ENCODE measurements around the gene DBH. TPM values are rescaled to one million over a fixed set of nuclear protein-coding genes. Genes with fewer than 3 reads are reported as not detected.

The DBH gene
- total RNA-seq, 2 experiments from 2014 or later: not detected

DNA sequence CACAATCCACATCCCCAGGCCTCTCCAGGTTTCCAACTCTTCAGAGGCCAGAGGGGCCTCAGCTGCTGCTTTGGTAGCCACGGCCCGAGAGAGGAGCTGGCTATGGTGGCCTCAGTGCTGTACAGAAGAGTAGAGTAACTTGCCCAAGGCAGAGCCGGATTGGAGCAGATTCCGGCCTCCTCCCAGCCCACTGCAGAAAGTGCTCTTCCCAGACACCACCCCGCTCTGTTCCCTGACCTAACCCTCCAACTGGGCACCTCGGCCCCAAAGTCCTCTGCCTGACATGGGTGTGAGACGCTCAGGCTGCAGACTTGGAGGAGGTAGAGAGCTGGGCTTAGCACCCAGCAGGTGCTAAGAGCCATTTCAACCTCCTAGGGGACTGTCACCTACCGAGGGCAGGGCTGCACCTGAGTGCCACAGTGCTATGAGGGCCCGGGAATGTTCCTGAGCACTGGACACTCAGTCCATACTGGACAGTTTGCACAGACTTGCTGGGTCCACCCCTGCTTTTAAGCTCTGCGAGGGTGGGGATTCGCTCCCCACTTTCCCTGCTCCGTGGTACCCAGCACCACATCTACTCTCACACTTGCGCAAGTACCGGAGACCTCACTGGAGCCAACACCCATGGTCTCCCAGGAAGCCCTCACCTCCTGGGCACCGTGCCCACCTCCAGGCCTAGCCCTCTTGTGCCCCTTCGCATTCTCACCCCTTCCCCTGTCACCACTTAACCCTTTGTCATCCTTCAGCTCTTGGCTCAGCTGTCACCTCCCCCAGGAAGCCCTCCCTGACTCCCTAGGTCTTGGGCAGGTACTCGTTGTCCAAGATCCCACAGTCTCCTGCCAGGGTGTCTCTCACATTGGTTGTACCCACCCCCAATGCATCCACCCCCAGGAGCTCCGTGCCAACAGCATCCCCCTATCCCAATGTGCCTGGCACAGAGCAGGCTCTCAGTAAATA is 49.8 kb downstream of the DBH start:
- H3K9me2 ChIP-seq (ENCODE audit: insufficient read depth, low read length): no peaks in the 10 kb centered on the region
- peaks cover 20% of the 10 kb centered on the region for H3K4me1 ChIP-seq (ENCODE audit: insufficient read depth, low read length, poor library complexity, severe bottlenecking)
- no peak overlapping the region for H3K27ac ChIP-seq (ENCODE audit: low read depth, low read length, poor library complexity, severe bottlenecking)
- BruUV-seq (replicated peaks): no TSS peak
- no peak overlapping the region for H3K4me3 ChIP-seq (ENCODE audit: low read depth, low read length, poor library complexity, severe bottlenecking)
- H3K9me3 ChIP-seq (ENCODE audit: low read length): no peaks in the 10 kb centered on the region
- TF ChIP-seq EZH2phosphoT487 (IDR thresholded peaks at IDR 0.05; ENCODE audit: borderline replicate concordance, low read depth, low read length): no peak
- TF ChIP-seq, protein P1, sequence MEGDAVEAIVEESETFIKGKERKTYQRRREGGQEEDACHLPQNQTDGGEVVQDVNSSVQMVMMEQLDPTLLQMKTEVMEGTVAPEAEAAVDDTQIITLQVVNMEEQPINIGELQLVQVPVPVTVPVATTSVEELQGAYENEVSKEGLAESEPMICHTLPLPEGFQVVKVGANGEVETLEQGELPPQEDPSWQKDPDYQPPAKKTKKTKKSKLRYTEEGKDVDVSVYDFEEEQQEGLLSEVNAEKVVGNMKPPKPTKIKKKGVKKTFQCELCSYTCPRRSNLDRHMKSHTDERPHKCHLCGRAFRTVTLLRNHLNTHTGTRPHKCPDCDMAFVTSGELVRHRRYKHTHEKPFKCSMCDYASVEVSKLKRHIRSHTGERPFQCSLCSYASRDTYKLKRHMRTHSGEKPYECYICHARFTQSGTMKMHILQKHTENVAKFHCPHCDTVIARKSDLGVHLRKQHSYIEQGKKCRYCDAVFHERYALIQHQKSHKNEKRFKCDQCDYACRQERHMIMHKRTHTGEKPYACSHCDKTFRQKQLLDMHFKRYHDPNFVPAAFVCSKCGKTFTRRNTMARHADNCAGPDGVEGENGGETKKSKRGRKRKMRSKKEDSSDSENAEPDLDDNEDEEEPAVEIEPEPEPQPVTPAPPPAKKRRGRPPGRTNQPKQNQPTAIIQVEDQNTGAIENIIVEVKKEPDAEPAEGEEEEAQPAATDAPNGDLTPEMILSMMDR (conservative IDR thresholded peaks at IDR 0.05; ENCODE audit: low read length): no peak
- no peaks in the 10 kb centered on the region for H3K79me2 ChIP-seq (ENCODE audit: insufficient read depth, low read depth, low read length)
- CTCF ChIA-PET (ENCODE audit: unreplicated experiment): no interaction called here
- intact Hi-C loops (cut with micrococcal nuclease; ENCODE audit: unreplicated experiment): no loop called here
- DNase-seq (ENCODE audit: low spot score): no peak
- H4K20me1 ChIP-seq (ENCODE audit: insufficient read depth, low read length): no peaks in the 10 kb centered on the region
- peaks cover 52% of the 10 kb centered on the region for H3K36me3 ChIP-seq (ENCODE audit: insufficient read depth, low read length)
- H3K4me2 ChIP-seq (ENCODE audit: low read length): no peak overlapping the region
- no peak overlapping the region for H2AFZ ChIP-seq (ENCODE audit: low read length)
- POLR2A ChIA-PET: no interaction called here

DNA sequence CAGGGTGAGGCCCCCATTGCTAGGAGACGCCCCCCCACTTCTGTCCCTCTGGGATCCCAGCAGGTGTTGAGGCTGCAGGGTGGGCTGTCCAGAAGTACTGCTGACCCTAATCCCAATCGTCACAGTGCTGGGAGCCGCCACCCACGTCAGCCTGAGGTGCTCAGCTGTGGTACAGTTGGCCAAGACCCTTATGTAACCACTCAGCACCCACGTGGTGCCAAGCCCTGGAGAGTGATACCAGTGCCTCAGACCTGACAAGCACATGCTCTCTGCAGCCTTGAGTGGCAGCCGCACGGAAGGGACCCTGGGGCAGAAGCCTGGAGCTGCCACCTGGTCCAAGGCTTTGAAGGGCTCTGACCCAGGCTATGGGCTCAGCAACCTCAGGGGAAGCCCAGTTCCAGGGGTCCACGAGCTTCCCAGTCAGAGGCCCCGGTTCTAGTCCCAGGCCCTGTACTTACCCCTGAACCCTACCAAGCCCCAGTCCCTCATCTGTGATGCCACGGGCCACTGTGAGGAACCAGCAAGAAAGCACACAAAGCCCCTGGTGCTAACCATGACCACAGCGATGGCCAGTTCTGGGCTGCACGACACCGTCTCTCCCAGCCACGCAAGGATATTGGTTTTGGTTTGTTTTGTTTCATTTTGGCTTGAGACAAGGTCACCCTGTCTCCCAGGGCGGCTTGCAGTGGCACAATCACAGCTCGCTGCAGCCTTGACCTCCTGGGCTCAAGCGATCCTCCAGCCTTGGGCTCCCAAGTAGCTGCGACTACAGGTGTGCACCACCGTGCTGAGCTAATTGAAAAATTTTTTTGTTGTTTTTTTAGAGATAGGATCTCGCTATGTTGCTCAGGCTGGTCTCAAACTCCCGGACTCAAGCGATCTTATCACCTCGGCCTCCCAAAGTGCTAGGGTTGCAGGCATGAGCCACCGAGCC is 50.7 kb downstream of the DBH start:
- no peak for DNase-seq (ENCODE audit: low spot score)
- peaks cover 58% of the 10 kb centered on the region for H3K36me3 ChIP-seq (ENCODE audit: insufficient read depth, low read length)
- no TSS peak for BruUV-seq (replicated peaks)
- no peak for TF ChIP-seq EZH2phosphoT487 (IDR thresholded peaks at IDR 0.05; ENCODE audit: borderline replicate concordance, low read depth, low read length)
- TF ChIP-seq, protein P1 (conservative IDR thresholded peaks at IDR 0.05; ENCODE audit: low read length): no peak
- H3K4me1 ChIP-seq (ENCODE audit: insufficient read depth, low read length, poor library complexity, severe bottlenecking): peaks cover 20% of the 10 kb centered on the region
- no peak overlapping the region for H3K4me2 ChIP-seq (ENCODE audit: low read length)
- POLR2A ChIA-PET: no interaction called here
- no peaks in the 10 kb centered on the region for H3K9me3 ChIP-seq (ENCODE audit: low read length)
- H4K20me1 ChIP-seq (ENCODE audit: insufficient read depth, low read length): no peaks in the 10 kb centered on the region
- H3K79me2 ChIP-seq (ENCODE audit: insufficient read depth, low read depth, low read length): no peaks in the 10 kb centered on the region
- intact Hi-C loops (cut with micrococcal nuclease; ENCODE audit: unreplicated experiment): no loop called here
- CTCF ChIA-PET (ENCODE audit: unreplicated experiment): no interaction called here
- no peaks in the 10 kb centered on the region for H3K9me2 ChIP-seq (ENCODE audit: insufficient read depth, low read length)
- H3K4me3 ChIP-seq (ENCODE audit: low read depth, low read length, poor library complexity, severe bottlenecking): no peak overlapping the region
- H3K27ac ChIP-seq (ENCODE audit: low read depth, low read length, poor library complexity, severe bottlenecking): no peak overlapping the region
- H2AFZ ChIP-seq (ENCODE audit: low read length): no peak overlapping the region
